HepG2 (cell line): Measurements from ENCODE around the gene ZFPL1. TPM values are rescaled to one million over a fixed set of nuclear protein-coding genes. Genes with fewer than 3 reads are reported as not detected.

Source experiments
- ATAC-seq: fragments of 200-7000 bp; cut with Tn5 transposase; 3 replicates; pipeline ENCODE4 v1.9.1; 2020; ENCODE audit warnings: mild to moderate bottlenecking, moderate library complexity
- BruUV-seq: library from RNA; stranded (reverse); fragments of 400-500 nt; replicated peaks from 2 replicates; lab custom pipeline; 2021; lab: Mats Ljungman, UMichigan
- CTCF ChIA-PET: fragments of 300-600 bp; formaldehyde crosslinking; extraction: SDS; loops from one replicate; lab custom pipeline; 2021; ENCODE audit warnings: low total read pairs, inconsistent platforms, low intra/inter-chr PET ratio; lab: Yijun Ruan, JAX
- POLR2A ChIA-PET: fragments of 350-600 bp; sonication (Branson Sonifier 250); formaldehyde crosslinking; loops from one replicate; lab custom pipeline; 2020; ENCODE audit warnings: antibody characterized with exemption, inconsistent platforms; lab: Yijun Ruan, JAX
- DNase-seq: peaks from one replicate; pipeline ENCODE4 v3.0.0-alpha.2; 2015; ENCODE audit warnings: low spot score
- FAIRE-seq: peaks from 3 replicates; lab custom pipeline; 2011; peaks lifted over from hg19 to GRCh38; lab: Jason Lieb, UNC
- H2AFZ ChIP-seq: one replicate; pipeline ENCODE4 v1.6.1; 2011; ENCODE audit warnings: low read length, inconsistent platforms
- H3K27ac ChIP-seq: fragments of 300-600 bp; 3 replicates; pipeline ENCODE4 v1.8.0; 2011; ENCODE audit warnings: mixed run types, mild to moderate bottlenecking, mixed read lengths, low read length, inconsistent platforms; ENCODE audit not compliant: insufficient read depth; ENCODE audit errors: extremely low read length
- H3K27me3 ChIP-seq, 2 experiments: fragments of 200-600 bp in 1 of 2; 2 replicates in 1 of 2; 3 replicates in 1 of 2; pipeline versions ENCODE4 v1.6.0 to v1.8.0; 2011; ENCODE audit warnings: low read length in 2 of 2, mild to moderate bottlenecking in 2 of 2, moderate library complexity in 2 of 2, inconsistent platforms in 1 of 2; ENCODE audit not compliant: insufficient read depth in 2 of 2, control insufficient read depth in 1 of 2
- H3K36me3 ChIP-seq, 2 experiments: fragments of 200-600 bp in 1 of 2; replicated peaks in 1 of 2; 2 replicates in 1 of 2; 3 replicates in 1 of 2; pipeline versions ENCODE4 v1.5.1 to v1.8.0; 2011; ENCODE audit warnings: low read length in 2 of 2, inconsistent platforms in 1 of 2; ENCODE audit not compliant: insufficient read depth in 2 of 2, control insufficient read depth in 1 of 2
- H3K4me1 ChIP-seq: 2 replicates; pipeline ENCODE4 v1.5.1; 2012; ENCODE audit warnings: low read length, inconsistent platforms; ENCODE audit not compliant: insufficient read depth
- H3K4me2 ChIP-seq: 2 replicates; pipeline ENCODE4 v1.6.0; 2011; ENCODE audit warnings: low read depth, low read length, inconsistent platforms
- H3K4me3 ChIP-seq, 3 experiments: fragments of 200-600 bp in 1 of 3; sonication (generic), shearing (Covaris generic) in 1 of 3; replicated peaks in 1 of 3; 2 replicates each; pipeline ENCODE4 v1.5.1; 2011 to 2016; ENCODE audit warnings: low read length in 3 of 3, inconsistent platforms in 2 of 3, low read depth in 2 of 3, mild to moderate bottlenecking in 2 of 3, control low read depth in 1 of 3, mixed read lengths in 1 of 3; ENCODE audit not compliant: insufficient read depth in 1 of 3
- H3K79me2 ChIP-seq: one replicate; pipeline ENCODE4 v1.6.1; 2011; ENCODE audit warnings: low read length, inconsistent platforms; ENCODE audit not compliant: insufficient read depth
- H3K9ac ChIP-seq: 2 replicates; pipeline ENCODE4 v1.6.0; 2011; ENCODE audit warnings: mild to moderate bottlenecking, low read depth, low read length, inconsistent platforms; ENCODE audit not compliant: insufficient read depth
- H3K9me3 ChIP-seq: 2 replicates; pipeline ENCODE4 v1.5.1; 2012; ENCODE audit warnings: mild to moderate bottlenecking, low read length
- H4K20me1 ChIP-seq: 2 replicates; pipeline ENCODE4 v1.6.0; 2011; ENCODE audit warnings: inconsistent platforms, mild to moderate bottlenecking, low read length, moderate library complexity; ENCODE audit not compliant: insufficient read depth
- DNMT3B ChIP-seq: conservative IDR thresholded peaks from 2 replicates; pipeline ENCODE4 v1.6.1; 2016; ENCODE audit warnings: missing biosample characterization, control low read depth
- HNRNPK ChIP-seq: fragments of 200-400 bp; formaldehyde crosslinking; IDR thresholded peaks from 2 replicates; pipeline ENCODE4 v1.6.1; 2018; ENCODE audit warnings: low read length, low read depth, moderate library complexity, mild to moderate bottlenecking; ENCODE audit not compliant: poor library complexity, severe bottlenecking
- NFYB ChIP-seq: sonication (generic); formaldehyde crosslinking; IDR thresholded peaks from 2 replicates; pipeline ENCODE4 v1.4.0; 2020; ENCODE audit warnings: missing genetic modification reagents
- RBFOX2 ChIP-seq: fragments of 200-400 bp; formaldehyde crosslinking; IDR thresholded peaks from 2 replicates; pipeline ENCODE4 v1.6.1; 2017; ENCODE audit warnings: low read depth, mild to moderate bottlenecking, low read length
- SNAPC4 ChIP-seq: sonication (generic); formaldehyde crosslinking; IDR thresholded peaks from 2 replicates; pipeline ENCODE4 v1.4.0; 2020; ENCODE audit warnings: mild to moderate bottlenecking, missing genetic modification reagents
- SPEN ChIP-seq: sonication (generic); formaldehyde crosslinking; IDR thresholded peaks from 2 replicates; pipeline ENCODE4 v1.5.1; 2020; ENCODE audit warnings: low read depth, mild to moderate bottlenecking, missing genetic modification reagents
- TMF1 ChIP-seq: sonication (generic); formaldehyde crosslinking; IDR thresholded peaks from 2 replicates; pipeline ENCODE4 v1.8.1; 2022; ENCODE audit warnings: low read depth, missing genetic modification reagents
- ZHX2 ChIP-seq, 2 experiments: sonication (generic) in 1 of 2; formaldehyde crosslinking in 1 of 2; IDR thresholded peaks; 2 replicates each; pipeline versions ENCODE4 v1.6.1 to v1.9.0; 2014 to 2022; ENCODE audit warnings: antibody characterized with exemption in 1 of 2, borderline replicate concordance in 1 of 2, inconsistent platforms in 1 of 2, low read depth in 1 of 2, missing genetic modification reagents in 1 of 2
- ZKSCAN5 ChIP-seq: sonication (generic); formaldehyde crosslinking; IDR thresholded peaks from 2 replicates; pipeline ENCODE4 v1.5.1; 2020; ENCODE audit warnings: mild to moderate bottlenecking, missing genetic modification reagents
- WGBS: methylation state at CpG from one replicate; pipeline ENCODE4 v1.1.6; 2017; ENCODE audit warnings: low lambda C conversion rate; 5-methylcytosine and 5-hydroxymethylcytosine counted together
- in situ Hi-C: cut with HindIII; loops from 2 replicates; pipeline ENCODE4 v1.10.0; 2017; ENCODE audit warnings: low pct_unique_long_range_greater_than_20kb; ENCODE audit not compliant: extremely low pct_ligation_motif_present
- intact Hi-C: fragments of 100-400 bp; cut with micrococcal nuclease; formaldehyde crosslinking; loops from one replicate; pipeline ENCODE4 v1.10.0; 2022; ENCODE audit not compliant: unreplicated experiment
- polyA plus RNA-seq, 8 experiments: library from polyadenylated mRNA; depleted of rRNA in 3 of 8; stranded (reverse) in 7 of 8; unstranded in 1 of 8; fragments of >200 nt; fragmentation: Illumina TruSeq in 4 of 8; extraction: Trizol in 4 of 8; gene quantifications; 2 replicates each; pipeline versions ENCODE4 v1.2.1 to v1.2.3, GENCODE V29; 2011 to 2016; ENCODE audit warnings: low read depth in 4 of 8, missing spikeins in 1 of 8, mixed read lengths in 1 of 8; ENCODE audit not compliant: insufficient read depth in 1 of 8
- total RNA-seq, 5 experiments: library from RNA; depleted of rRNA; stranded (reverse); fragments of >200 nt; fragmentation: Illumina TruSeq; extraction: Trizol; gene quantifications; 2 replicates each; pipeline ENCODE4 v1.2.3, GENCODE V29; 2016; ENCODE audit warnings: low read depth in 1 of 5
- TF ChIP-seq, protein P1 (sequence below): sonication (generic); formaldehyde crosslinking; IDR thresholded peaks from 2 replicates; pipeline ENCODE4 v1.8.1; 2023; ENCODE audit warnings: mild to moderate bottlenecking, missing genetic modification reagents, borderline replicate concordance
- TF ChIP-seq, protein P2 (sequence below): sonication (generic); formaldehyde crosslinking; IDR thresholded peaks from 2 replicates; pipeline ENCODE4 v1.8.1; 2023; ENCODE audit warnings: mild to moderate bottlenecking, inconsistent platforms, moderate library complexity, missing genetic modification reagents, borderline replicate concordance

The ZFPL1 gene
- total and polyA plus RNA-seq, 2 of the 13 experiments (the other 11 are each of a cell fraction or from before 2014, with no cell fraction given), result 32.2 to 56.0 TPM

- DNase-seq, result no peak
- intact Hi-C loops, result no loop called here
- ChIA-PET POLR2A (interaction anchor here (3.8 kb wide), 1 partner anchor 14 kb away, joined by 39 read pairs; the partner anchor contains the start of gene NAALADL1), CTCF (no interaction called here)
- Histone ChIP-seq H2AFZ (no peak overlapping the region), H3K36me3 (peaks cover 3 to 18% of the 10 kb centered on the region in 2 experiments; a peak in 3 of 5 replicates), H3K4me3 (no peak overlapping the region), H3K4me1 (peaks cover 24% of the 10 kb centered on the region), H3K27ac (no peak overlapping the region), H4K20me1 (no peaks in the 10 kb centered on the region), H3K9me3 (no peaks in the 10 kb centered on the region), H3K9ac (no peak overlapping the region), H3K4me2 (no peak overlapping the region), H3K27me3 (no peaks in the 10 kb centered on the region), H3K79me2 (peaks cover 10% of the 10 kb centered on the region)
- BruUV-seq, result no TSS peak
- no peak for FAIRE-seq
- WGBS, result 98% methylated on average over 18 of the region's 23 CpGs
- in situ Hi-C loops, result no loop called here
- ATAC-seq, result no peak
- TF ChIP-seq HNRNPK (no peak), ZHX2 (IDR thresholded peaks at IDR 0.05; ENCODE audit: low read depth) (no peak), ZHX2 (CRISPR knock-in tag; IDR thresholded peaks at IDR 0.05; ENCODE audit: borderline replicate concordance) (no peak), TMF1 (CRISPR knock-in tag) (no peak), RBFOX2 (peak; percentile 67), DNMT3B (no peak), ZKSCAN5 (CRISPR knock-in tag) (no peak), SPEN (CRISPR knock-in tag) (no peak), NFYB (CRISPR knock-in tag) (no peak), SNAPC4 (CRISPR knock-in tag) (no peak)
- TF ChIP-seq, protein P1, sequence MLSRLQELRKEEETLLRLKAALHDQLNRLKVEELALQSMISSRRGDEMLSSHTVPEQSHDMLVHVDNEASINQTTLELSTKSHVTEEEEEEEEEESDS (CRISPR knock-in tag), result no peak
- TF ChIP-seq, protein P2, sequence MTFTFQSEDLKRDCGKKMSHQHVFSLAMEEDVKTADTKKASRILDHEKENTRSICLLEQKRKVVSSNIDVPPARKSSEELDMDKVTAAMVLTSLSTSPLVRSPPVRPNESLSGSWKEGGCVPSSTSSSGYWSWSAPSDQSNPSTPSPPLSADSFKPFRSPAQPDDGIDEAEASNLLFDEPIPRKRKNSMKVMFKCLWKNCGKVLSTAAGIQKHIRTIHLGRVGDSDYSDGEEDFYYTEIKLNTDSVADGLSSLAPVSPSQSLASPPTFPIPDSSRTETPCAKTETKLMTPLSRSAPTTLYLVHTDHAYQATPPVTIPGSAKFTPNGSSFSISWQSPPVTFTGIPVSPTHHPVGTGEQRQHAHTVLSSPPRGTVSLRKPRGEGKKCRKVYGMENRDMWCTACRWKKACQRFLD (CRISPR knock-in tag), result no peak
Measured at GRCh38 chr11:65043881-65044501, 40.0 kb upstream of the ZFPL1 start.
